ENCODE results near the gene PFKM.
A peak's percentile ranks its signal among the peaks of the same experiment; 100 is the strongest.

The PFKM gene

DNA sequence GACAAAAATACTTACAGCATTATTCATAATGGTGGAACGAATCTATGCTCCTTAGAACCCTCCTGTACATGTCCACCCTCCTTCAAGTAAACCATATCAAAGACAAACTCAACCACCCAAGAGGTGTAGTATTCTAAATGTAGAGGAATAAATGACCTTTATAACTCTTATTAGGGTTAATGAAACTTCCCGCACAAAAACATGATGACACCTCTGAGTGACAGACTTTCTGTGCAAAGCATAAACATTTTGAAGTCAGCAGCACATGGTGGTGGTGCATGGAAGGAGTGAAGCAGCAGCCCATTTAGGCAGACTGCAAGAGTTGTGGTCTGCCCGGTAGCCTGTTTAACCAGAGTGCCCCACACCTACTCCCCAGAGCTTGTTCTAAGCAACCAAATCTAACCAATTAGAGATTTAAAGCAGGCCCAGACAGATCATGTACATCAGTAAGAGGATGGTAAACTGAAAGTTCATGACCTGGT lies 38.8 kb downstream of the PFKM start:
- DNase-seq: no peak

DNA sequence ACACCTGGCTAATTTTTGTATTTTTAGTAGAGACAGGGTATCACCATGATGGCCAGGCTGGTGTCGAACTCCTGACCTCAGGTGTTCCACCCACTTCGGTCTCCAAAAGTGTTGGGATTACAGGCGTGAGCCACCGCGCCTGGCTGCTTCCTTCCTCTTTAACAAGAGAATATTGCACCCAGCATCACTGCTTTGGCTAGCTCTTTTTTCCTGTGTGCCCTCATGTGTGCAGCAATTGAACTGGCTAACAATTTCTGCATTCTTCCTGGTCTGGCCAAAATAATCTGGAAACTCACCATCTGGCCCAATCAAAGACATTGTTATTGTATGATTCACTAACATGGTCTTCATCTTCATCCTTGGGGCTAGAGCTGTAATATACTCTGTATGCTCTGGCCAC lies 40.9 kb downstream of the PFKM start:
- DNase-seq: peak; percentile 12

DNA sequence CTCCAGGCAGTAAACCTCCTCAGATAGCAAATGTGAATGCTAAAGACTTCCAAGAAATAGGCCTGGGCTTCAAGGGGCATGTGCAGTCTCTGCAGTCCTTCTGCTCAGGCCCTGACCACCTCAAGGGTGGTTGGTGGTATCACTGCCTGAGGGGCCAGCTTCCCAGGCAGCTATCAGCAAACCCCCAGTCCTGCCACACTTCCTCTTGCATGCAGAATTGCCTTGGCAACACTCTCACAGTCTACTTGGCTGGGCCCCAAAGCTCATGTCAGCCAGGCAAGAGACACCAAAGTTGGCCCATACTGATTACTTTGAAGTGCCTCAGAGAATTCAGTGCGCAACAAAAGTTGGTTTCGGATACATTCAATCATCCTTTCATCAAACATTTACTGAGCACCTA lies 41.6 kb downstream of the PFKM start:
- no peak for DNase-seq

DNA sequence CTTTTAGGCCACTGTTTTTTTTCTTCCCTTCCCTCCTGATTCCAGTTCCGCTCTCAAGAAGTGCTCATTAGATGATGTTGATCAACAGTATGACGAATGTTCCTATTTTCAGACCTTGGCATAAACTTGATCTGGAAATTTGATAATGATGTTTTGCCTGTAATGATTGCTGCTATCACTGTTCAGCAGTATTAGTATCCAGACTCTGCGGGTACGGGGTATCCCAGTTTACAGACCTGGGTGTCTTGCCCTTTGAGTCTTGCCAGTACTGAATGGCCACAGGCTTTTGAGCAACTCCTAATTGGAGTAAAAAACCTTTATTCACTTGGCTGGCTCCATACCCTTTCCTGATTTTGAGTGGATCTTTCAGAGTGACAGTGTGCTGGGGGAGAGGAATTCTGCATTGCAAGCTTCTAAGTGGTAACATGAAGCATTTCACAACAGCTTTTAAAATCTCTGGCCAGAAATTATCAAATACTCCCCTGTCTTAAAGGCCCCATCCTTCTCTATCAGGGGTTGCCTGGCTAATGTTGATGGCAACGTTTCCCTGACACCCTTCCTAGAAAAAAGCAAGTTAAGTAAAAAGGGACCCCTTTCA lies 44.1 kb downstream of the PFKM start:
- no peak for DNase-seq

DNA sequence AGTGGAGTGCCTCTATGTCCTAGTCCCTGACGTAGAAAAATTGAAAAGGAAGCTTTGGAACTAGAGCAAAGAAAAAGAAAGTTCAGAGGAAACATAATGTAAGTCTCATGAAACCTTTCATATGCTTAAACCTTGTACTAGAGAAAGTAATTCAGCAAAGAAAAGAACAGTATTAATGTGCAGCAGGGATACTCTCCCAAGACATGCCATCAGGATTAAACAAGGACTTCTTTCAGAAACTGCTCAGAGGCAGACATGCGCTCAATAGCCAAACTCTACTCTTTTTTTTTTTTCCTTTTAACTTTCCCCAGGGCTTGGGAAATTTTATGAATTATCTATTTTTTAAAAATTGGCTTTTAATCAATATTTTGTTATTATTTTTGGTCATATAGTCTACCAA lies 45.3 kb downstream of the PFKM start:
- DNase-seq: no peak

DNA sequence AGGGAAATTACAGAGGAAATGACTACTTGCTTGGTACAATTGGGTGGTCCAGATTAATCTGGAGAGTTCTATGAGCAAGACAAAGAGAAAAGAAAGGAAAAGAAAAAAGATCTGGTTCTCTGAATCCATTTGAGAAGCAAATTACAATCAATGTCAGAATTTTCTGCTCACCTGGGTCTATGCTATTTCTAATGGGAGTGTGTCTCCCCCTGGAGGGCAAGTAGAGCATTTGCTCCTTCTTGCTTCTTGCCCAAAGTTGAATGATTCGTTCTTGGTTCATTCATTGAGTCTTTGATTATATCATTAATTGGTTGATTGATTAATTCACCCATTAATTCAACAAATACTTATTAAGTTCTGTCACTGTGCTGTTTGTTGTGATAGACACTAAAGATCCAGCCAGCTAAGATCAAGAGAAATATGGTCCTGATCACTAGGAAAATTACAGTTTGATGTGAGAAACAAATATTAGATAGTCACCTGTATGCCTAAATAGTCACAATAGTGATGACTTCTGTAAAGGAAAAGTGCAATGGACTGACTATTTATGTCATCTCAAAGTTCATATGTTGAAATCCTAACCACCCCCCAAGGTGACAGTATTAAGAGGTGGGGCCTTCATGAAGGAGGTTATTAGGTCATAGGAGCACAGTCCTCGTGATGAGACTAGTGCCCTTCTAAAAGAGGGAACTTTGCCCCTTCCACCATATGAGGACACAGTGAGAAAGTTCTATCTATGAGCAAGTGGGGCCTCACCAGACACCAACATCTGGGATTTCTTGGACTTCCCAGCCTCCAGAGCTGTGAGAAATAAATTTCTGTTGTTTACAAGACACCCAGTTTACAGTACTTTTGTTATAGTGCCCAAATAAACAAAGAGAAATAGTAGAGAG lies 46.2 kb downstream of the PFKM start:
- peak; percentile 52 for DNase-seq

DNA sequence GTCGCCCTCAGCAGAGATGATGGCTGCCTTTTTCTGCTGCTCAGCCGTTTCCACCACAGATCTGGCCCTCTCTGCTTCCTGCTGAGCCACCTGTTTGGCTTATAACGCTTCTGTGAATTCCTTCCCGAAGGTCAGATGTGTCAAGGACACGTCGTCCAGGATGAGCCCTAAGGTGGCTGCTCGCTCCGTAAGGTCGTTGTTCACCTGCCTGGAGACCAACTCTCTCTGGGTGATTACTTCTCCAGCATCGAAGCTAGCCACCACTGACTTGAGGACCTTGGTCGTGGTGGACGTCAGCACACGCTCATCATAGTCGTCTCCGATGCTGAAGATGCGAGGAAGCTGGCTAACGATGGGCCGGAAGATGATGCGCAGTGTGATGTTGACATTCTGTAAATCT lies 49.8 kb downstream of the PFKM start:
- no peak for DNase-seq

DNA sequence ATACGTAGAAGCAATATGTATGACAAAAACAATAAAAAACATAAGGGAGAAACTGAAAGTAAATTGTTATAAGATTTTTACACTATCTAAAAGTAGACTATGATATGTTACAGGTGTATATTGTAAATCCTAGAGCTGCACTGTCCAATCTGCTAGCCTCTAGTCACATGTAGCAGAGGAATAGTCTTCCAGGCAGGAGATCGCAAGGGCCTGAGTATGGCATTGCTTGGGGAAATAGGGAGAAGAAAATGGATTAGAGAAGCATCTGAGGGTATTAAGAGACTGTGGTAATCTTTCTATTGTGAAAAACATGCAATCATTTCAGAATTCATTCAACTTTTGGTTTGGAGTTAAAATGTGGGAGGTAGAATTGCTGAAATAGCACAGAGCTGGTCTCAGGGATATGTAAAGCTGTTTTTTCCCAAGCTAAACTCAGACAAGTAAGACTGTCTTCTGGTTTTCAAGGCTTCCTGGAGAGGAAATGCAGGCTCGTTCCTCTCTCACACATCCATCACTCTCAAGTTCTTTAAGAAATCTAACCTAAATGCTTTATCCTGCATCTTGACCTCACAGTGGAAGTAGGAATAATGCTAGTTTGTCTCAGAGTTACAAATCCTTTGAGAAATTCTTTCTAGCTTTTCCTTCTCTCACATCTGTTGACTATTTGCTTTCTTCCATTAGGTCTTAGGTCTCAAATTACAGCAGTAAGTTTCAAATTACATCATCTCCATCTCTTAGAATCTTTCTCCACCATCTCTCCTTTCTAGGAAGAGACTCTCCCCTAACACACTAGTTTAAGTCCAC lies 56.7 kb downstream of the PFKM start:
- peak; percentile 40 for DNase-seq

DNA sequence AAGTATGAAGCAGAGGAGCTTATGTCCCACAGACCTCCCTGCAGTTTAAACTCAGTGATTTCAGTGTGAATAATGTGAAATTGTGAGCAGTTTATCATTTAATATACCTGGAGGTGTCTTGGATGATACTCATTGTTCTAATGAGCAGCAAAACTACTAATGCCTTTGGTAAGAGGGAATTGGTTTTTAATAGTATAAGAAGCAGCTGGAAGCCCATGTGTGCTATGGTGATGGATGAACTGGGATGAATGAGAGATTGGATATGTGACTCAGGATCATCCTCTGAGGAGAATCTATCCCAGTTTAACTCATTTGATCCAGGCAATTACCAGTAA lies 57.2 kb downstream of the PFKM start:
- no peak for DNase-seq

DNA sequence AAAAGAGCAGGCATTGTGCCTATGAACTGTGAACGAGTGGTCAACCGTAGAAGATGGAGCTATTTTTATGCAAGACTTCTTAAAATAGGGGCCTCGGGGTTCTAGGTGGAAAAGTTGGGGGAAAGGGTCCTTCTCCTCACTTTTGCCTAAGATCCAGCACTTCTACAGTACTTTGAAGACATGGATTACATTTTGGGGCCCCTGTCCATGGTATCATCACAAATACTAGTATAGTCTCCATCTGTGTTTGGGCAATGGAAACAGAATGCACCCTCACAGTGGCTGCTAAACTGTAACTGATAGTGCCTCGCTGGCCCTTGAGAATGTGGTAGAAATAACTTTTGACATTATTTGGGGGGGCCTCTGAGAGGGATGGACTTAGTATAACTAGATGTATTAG lies 58.8 kb downstream of the PFKM start:
- no peak for DNase-seq

DNA sequence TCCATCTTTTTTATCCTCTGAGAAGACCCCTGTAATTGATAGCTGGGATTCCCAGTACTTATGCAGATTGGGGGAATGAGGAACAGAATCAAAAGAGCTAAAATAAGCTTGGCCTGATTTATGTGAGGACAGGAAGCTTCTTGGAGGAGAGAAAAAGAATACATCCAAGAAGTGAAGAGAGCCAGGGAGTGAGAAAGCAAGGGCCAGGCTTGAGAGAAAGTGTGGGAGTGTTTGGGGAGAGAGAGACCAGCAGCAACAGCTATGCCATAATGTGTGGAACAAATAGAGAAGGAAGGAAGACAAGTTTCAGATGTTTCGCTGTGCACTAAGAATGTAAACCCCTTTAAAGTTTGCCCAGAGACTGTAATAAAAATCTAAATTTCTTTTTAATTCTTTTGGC lies 60.3 kb downstream of the PFKM start:
- no peak for DNase-seq

DNA sequence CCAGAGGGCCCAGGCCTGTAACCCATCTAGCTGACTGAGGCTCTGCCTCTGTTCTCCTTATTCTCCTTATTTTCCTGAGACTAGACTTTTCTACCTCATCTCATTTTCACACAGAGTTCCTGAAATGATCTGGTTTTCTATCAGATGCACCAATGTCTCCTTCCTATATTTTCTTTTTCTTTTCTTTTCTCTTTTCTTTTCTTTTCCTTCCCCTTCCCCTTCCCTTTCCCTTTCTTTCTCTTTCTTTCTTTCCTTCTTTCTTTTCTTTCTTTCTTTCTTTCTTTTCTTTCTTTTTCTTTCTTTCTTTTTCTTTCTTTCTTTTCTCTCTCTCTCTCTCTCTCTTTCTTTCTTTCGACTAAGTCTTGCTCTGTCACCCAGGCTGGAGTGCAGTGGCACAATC lies 61.3 kb downstream of the PFKM start:
- no peak for DNase-seq

DNA sequence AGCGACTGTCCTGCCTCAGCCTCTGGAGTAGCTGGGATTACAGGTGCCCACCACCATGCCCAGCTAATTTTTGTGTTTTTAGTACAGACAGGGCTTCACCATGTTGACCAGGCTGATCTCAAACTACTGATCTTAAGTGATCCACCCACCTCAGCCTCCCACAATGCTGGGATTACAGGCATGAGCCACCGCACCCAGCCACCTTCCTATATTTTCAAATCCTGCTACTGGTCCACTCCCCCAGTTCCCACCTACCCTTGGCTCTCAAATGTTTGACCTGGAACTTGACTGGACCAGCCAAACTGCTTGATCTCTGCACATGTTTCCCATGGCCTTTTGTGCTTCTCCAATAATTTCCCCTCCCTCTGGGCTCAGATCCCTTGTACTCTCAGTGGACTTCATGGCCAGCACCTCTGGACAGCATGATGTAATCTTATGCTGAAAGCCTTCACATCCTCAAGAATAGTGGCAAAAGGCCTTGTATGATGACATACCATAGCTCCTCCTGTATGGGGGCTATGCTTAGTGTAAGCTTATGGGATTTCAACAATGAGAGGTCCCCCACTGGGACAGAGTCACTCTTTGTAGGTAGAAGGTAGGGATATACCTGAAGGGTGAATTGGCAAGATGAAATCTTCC lies 61.8 kb downstream of the PFKM start:
- DNase-seq: no peak

DNA sequence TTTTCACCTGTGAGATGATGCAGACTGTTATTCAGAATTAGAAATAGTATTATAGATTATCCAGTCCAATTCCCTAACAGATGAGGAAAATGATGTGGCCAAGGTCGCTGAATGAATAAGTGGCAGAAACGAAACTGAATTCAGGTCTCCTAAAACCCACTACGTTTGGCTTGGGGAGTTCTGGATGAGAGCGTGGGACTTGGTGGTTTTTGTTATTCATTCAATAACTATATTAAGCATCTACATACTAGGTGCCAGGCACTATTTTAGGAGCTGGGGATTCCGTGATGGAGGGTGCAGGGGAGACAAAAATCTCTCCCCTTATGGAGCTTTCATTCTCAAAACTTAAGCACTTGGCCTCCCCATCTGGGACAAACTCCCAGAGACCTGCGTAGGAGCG lies 63.5 kb downstream of the PFKM start:
- DNase-seq: no peak

DNA sequence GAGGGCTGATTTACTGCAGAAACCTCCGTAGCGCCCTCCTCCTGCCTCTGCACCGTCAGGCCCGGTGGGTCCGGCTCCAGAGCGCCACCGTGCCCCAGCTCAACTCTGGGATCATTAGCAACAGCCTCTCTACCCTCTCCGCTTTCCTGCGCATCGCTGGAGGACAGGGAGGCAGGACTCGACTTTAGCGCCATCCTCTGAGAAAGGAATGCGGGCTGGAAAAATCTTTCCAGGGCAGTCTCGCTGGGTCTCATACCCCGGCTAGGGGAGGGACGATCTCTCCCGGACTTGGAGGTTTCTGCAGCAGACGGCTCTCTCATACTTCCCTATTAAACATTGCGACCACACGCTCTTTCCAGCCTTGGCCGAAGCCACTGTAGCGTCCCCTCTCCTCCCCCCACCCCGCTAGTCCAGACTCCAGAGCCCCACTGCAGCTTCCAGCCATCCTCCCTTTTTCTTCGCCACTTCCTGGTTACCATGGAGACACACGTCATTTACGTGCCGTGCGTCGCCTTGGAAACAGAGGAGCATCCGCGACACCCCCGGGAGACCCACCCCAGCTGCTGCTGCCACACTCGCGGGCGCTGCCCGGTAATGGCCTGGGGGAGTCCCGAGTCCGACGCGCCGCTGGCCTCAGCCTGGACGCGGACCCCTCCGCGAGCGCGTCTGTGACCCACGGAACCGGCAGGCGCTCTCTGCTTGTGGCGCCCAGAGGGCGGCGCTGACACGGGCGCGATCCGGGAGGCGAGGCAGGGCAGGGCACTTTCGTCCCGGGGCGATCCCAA lies 64.1 kb downstream of the PFKM start, which contains the start of gene CCDC184:
Gene CCDC184, plus strand, starts transcription at position 554 of the 785 bp plus-strand sequence. CDS start 479 bp downstream, outside the sequence.
- peak; percentile 86 for DNase-seq

DNA sequence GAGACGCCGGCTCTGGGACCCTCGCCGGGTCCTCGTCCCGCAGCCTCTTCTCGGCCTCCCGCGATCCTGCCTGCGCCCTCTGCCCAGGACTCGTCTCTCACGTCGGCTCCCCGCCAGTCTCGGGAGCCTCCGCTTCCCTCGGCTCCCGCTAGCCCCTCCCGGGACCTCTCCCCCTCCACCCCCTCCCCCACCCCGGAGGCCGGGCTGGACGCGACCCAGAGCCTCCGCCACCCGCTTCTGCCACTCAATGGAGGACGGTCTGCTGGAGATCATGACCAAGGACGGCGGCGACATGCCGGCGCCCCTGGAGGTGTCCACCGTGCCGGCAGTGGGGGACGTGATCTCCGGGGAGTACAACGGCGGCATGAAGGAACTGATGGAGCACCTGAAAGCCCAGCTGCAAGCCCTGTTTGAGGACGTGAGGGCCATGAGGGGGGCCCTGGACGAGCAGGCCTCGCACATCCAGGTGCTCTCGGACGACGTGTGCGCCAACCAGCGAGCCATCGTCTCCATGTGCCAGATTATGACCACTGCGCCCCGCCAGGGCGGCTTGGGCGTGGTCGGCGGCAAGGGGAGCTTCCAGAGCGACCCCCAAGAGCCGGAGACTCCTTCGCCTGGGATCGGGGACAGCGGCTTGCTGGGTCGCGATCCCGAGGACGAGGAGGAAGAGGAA lies 64.8 kb downstream of the PFKM start:
- DNase-seq: no peak

DNA sequence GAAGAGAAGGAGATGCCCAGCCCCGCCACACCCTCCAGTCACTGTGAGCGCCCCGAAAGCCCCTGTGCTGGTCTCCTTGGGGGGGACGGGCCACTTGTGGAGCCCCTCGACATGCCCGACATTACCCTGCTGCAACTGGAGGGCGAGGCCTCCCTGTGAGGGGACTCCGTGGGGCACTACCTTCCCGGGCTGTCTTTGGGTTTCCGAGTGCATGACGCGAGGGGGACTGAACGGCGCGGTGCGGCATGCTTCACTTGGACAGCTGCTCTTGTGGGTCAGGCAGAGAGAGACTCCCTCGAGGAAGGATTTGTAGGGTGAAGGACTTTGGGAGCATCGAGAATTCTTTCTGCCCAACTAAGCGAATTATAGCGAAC lies 65.4 kb downstream of the PFKM start:
- DNase-seq: no peak

DNA sequence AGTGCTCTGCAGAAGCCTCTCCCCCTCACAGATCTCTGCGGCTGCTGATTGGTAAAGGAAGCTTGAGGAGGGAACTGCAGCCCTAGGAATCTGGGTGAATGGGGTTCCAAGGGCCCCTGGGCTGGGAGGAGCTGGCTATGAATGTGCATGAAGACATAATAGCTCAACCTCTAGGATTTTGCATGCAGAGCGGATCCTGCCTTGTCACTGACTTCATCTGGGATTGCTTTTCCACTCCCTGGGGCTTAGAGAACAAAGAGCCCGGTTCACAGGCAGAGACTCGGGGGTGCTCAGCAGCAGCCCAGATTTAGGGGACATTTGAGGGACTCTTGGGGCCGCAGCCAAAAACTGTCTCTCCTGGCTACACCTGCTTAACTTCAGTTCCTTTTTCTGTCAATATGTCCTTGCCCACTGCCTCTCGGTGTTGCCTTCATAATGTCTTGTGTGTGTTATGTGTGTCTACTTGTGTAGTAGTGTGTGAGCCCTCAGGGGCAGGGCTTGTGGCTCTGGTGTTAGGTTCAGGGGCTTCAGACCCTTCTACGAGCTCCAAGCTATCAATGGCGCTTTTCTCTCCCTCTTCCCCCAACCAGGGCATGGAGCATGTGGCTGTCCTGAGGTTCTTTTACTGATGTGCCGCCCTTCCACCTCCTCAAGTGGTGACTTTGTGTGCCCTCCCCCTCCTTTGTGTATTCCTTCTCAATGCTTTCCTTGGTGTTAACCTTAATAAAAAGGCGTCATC lies 66.2 kb downstream of the PFKM start:
- peak; percentile 31 for DNase-seq

DNA sequence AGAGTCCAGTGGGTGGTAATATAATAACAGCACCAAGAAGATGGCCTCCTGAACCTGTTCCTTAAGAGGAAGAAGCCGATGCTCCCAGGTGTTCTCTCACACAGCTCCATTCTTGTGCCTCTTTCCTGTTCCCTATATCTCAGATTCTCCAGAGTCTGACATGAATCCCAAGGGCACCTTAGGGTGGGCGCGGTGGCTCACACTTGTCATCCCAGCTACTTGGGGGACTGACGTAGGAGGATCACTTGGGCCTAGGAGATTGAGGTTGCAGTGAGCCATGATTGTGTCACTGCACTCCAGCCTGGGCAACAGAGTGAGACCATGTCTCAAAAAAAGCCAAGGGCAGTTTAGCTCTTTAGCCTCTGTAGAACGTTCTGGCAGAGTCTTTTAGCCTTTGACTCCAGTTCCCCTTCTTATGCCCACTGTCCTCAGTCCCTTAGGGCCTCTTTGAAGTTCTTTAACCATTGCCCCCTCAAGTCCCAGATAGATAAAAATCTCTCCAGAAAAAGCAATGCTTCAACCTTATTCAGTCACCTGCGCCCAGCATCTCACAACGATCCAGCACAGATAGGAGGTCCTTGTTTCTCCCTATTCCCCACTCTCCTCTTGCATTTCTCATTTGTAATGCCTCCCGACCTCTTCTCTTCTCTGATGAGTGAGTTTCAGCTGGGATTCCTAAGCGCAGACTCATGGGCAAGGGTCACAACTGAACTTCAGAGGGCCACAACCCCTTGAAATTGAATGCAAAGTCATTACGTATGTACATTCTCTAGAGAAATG lies 68.9 kb downstream of the PFKM start:
- DNase-seq: no peak

Data from fibroblast of skin of abdomen (primary cell).